Right forelimb (tissue), 1 donor: ENCODE results near the gene ICAM1.
A peak's percentile ranks its signal among the peaks of the same experiment; 100 is the strongest.

Experiments used
- DNase-seq: peaks from one replicate; pipeline ENCODE4 v3.0.0-alpha.2; 2018

ICAM1 gene

DNA sequence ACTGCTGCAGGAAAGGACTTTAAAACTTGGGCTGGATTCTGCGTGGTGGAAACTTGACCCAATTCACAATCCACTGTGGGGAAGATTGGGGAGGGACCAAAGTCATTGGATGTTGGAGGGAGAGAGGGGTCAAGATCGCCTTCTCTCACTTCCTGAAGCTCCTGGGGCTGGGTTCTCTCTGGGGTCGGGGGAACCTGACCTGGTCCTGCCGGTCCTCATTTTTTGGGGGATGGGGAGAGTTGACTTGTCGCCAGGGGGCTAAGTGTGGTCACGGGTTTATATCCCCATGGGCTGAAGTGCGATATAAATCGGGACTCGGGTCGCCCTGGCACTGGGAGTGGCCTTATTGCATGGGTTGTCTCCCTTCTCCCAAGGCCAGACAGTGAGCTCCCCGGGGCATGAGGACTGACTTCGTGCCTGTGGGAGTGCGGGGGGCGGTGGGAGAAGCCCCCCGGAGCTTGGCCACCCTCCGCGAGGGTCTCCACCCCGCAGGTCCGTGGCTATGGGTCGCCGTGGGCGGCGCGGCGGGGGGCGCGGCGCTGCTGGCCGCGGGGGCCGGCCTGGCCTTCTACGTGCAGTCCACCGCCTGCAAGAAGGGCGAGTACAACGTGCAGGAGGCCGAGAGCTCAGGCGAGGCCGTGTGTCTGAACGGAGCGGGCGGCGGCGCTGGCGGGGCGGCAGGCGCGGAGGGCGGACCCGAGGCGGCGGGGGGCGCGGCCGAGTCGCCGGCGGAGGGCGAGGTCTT is 25.1 kb downstream of the ICAM1 start:
- DNase-seq: no peak

- no peak for DNase-seq
Measured at GRCh38 chr19:10299545-10300458, 28.9 kb downstream of the ICAM1 start.

GRCh38 chr19:10305139-10305806 is 34.4 kb downstream of the ICAM1 start:
- no peak for DNase-seq

- no peak for DNase-seq
Measured at GRCh38 chr19:10306327-10306726, 35.4 kb downstream of the ICAM1 start.

- DNase-seq: no peak
Measured at GRCh38 chr19:10309423-10309822, 38.5 kb downstream of the ICAM1 start, which contains the start of gene ZGLP1. Gene ZGLP1 (minus strand): TSS chr19:10309815.

DNA sequence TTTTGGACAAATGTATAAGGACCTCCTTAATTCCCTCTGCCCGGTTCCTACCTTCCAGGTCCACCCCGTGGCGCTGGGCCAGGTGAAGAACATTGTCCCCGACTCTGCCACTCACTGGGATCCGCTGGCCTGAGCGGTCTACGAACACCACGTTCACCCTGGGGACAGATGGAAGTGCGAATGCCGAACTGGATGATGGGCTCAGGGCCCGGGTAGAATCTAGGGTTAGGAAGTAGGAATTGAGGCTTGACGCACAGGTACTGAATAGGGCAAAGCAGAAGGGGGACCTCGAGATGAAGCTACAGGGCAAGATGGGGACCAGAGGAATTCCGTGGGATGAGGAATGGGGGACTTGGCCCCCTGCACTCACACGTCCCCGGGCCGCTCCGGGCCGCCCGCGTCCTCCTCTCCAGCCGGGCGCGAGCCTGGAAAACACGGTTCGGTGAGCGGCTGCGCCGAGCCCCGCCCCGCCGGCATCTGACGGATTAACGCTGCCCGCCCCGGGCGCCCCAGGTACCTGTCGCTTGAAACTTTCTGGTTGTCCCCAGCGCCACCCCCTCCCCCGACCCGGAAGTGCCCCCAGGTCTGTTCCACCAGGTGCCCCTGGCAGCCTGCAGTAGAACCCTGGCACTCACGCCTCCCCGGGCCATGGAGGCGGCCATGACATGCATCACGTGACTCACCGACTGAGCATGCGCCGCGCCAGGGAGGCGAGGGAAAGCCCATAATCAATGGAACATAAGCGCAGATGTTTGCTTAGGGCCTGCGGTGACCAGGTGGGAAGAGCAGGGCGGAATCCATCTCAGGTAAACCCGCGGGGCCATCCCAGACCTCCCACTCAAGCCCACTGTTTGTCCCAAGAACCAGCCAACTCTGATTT is 44.7 kb downstream of the ICAM1 start, which contains the start of gene FDX2:
Gene FDX2, minus strand, starts transcription at position 681 of the 880 bp plus-strand sequence. Its CDS starts 19 bp downstream, at position 662.
- peak; percentile 92 for DNase-seq

GRCh38 chr19:10316229-10317044 is 45.5 kb downstream of the ICAM1 start:
- DNase-seq: no peak

DNA sequence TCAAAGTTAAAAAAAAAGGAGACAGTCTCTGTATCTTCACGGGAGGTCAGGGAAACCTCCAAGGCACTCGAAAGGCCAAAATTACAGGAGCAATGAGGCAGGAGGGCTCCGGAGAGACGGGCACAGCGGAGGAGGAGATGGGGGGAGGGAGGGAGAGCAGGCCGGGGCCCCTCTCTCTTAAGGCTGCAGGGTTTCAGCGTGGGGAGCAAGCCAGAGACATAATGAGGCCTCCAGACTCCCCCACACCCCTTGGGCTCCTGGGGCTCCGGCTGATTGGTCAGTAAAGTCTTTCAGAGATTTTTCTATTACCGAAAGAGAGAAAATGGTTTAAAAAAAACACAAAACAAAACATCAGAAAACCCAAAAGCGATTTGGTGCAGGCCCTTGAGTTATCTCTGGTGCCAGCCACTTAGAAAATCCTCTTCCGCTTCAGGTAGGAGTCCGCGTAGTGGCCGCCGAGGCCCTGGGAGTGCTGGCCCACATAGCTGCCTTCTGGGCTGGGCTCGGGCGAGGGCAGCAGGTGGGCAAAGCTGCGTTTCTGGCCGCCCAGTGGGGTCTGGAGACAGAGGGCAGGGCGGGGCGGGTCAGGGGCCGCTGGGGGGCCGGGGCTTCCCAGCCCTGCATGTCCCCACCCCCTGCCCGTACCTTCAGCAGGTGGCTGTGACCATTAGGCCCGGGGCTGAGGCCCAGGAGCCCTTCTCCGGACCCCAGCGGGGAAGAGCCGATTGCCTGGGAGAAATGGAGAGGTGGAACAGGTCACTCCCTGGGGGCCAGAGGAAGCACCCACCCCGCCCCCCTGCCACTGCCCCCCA is 46.3 kb downstream of the ICAM1 start:
- no peak for DNase-seq

- DNase-seq: no peak
Measured at GRCh38 chr19:10317857-10318462, 47.0 kb downstream of the ICAM1 start.

DNA sequence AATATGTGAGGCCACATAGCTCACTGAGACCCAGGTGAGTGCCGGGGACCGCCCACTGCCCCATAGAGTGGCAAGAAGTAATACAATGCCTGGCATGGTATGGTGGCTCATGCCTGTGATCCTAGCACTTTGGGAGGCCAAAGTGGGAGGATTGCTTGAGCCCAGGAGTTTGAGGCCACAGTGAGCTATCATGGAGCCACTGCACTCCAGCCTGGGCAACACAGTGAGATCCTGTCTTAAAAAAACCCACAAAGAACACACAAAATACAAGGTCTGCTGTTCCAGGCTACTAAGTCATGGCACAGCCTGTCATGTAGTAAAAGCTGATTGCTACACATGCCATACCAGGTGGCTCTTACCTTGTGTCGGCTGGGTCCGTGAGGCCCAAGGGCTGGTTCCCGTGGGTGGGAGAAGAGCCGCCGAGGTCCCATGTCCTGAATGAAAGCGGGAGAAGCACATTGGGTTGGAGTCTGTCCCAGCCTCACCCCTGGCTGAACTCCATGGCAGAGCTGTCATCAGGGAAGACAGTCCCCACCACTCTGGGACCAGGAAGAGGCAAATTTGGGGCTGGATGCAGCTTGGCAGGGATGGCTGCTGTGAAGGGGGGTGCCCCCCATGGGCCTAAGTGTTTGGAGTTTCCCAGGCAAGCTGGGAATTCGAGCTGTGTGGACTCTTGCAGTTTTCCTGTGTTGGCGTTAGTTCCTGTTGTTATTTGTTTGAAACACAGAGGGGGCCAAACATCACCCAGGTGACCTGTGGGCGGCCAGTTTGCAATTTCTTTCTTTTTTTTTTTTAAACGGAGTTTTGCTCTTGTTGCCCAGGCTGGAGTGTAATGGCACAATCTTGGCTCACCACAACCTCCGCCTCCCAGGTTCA is 48.1 kb downstream of the ICAM1 start:
- no peak for DNase-seq

- DNase-seq: no peak
Measured at GRCh38 chr19:10320602-10321416, 49.9 kb downstream of the ICAM1 start.

DNA sequence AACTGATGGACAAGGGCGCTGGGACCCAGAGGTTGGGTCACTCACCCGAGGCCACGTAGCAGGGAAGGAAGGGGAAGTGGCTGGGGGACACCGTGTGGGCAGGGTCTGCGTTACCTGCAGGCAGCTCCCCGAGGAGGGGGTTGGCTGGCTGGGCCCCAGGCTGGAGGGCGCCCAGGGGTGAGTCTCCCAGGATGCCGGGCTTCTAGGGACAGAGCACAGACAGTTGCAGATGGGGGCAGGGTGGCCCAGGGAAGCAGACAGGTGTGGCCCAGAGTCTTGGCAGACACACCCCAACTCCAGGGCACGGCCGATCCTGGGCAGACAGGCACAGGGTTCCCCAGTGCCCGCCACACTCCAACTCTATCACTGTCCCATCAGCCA is 50.5 kb downstream of the ICAM1 start:
- no peak for DNase-seq

DNA sequence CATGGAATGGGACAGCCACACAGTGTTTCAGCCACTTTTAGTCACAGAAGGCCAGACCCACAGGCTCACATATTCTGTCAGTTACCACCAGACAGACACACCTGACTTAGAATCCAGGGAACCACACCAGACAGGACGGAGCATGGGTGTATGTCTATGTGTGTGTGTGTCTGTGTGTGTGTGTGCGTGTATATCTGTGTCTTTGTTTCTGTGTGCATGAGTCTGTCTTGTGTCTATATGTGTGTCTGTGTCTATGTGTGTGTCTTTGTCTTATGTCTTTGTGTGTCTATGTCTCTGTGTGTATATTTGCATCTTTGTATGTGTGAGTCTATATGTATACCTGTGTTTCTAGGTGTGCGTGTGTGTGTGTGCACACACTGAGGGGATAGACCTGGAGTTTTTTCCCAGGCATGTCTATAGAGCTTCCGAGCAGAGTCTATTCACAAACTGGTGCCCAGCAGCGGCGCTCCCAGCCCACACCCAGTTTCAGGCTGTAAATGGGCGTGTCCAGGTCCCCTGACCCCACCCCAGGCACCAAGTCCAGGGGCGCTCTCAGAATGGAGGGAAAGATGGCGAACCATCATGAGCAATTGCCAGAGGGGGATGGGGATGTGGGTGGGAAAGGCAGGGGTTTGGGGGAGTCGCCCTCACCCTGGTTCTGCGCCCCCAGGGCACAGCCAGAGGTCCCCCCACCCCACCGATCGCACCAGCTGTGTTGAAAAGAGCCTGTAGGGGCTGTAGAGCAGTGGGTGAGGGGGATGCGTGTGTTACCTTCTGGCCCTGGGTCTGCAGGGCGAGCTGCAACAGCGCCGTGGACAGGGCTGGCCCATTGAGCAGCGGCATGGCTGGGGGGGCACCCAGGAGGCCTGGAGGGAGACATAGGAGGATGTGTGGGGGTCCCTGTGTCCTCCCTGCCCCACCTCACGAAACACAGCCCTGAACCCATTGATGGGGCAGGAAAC is 51.2 kb downstream of the ICAM1 start:
- DNase-seq: no peak

- DNase-seq: no peak
Measured at GRCh38 chr19:10325732-10326131, 54.8 kb downstream of the ICAM1 start.

GRCh38 chr19:10327793-10328192 is 56.9 kb downstream of the ICAM1 start:
- no peak for DNase-seq

DNA sequence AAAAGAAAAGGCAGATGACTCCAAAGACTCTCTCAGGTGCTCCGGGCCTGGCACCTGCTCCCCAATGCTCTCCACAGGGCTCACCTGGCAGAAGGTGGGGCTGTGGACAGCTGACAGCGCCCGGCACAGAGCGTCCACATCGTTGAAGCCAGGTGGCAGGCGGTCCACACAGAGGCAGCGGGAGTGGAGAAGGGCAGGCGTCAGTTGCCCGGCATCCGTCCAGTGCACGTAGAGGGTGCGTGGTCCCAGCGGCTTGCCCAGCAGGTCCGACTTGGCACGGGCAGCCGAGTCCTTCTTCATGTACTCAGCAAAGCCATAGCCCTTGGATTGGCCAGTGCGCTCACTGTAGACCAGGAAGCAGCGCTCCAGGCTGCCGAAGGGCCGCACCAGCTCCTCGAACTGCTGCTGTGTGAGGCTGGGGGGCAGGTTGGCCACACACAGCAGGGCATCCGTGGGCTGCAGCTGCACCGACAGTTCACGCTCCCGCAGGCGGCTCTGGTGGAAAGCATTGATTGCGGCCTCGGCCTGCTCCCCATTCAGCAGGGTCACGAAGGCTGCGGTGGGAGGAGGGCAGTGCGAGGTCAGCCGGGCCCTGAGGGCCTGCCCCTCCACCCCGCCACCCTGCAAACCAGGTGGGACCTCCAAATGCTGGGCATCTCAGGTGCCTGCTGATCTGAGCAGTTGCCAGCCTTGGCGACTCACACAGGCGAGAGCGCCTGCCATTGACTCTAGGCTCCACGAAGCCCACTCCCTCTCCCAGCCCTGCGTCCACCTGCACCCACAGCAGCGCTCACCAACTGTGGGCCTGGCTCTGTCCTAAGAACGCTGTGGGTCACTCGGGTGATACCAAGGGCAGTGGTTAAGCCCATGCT is 57.9 kb downstream of the ICAM1 start:
- DNase-seq: no peak
